HG02943 (cell line): ENCODE results near the gene SPATA21.
"Not testable (repeated sequence)": the region's sequence is repeated elsewhere in the genome, so short reads cannot be mapped to it uniquely, and the experiment has no call there.

ENCODE experiments used
- ATAC-seq: cut with Tn5 transposase; IDR thresholded peaks from one replicate; pipeline ENCODE4 v1.9.1; 2021; ENCODE audit warnings: mild to moderate bottlenecking, low read depth, moderate library complexity; ENCODE audit not compliant: unreplicated experiment

SPATA21 gene

GRCh38 chr1:16387201-16388188 lies 49.7 kb downstream of the SPATA21 start:
- no peak for ATAC-seq

- ATAC-seq: no peak
Observed at GRCh38 chr1:16386454-16387113, 50.6 kb downstream of the SPATA21 start.

GRCh38 chr1:16385659-16386453 lies 51.4 kb downstream of the SPATA21 start:
- ATAC-seq: no peak

- ATAC-seq: no peak
Observed at GRCh38 chr1:16383888-16384287, 53.3 kb downstream of the SPATA21 start.

- ATAC-seq: no peak
Observed at GRCh38 chr1:16380868-16381267, 56.4 kb downstream of the SPATA21 start.

- ATAC-seq: no peak
Observed at GRCh38 chr1:16378443-16378842, 58.8 kb downstream of the SPATA21 start.

- ATAC-seq: no peak
Observed at GRCh38 chr1:16376971-16377370, 60.3 kb downstream of the SPATA21 start.

- ATAC-seq: no peak
Observed at GRCh38 chr1:16375521-16376340, 61.5 kb downstream of the SPATA21 start.

GRCh38 chr1:16374266-16374665 lies 63.0 kb downstream of the SPATA21 start:
- no peak for ATAC-seq

- ATAC-seq: no peak
Observed at GRCh38 chr1:16372535-16373285, 64.5 kb downstream of the SPATA21 start.

- no peak for ATAC-seq
Observed at GRCh38 chr1:16371725-16372124, 65.5 kb downstream of the SPATA21 start.

GRCh38 chr1:16369821-16370220 lies 67.4 kb downstream of the SPATA21 start:
- no peak for ATAC-seq

GRCh38 chr1:16367968-16368890 lies 69.0 kb downstream of the SPATA21 start:
- ATAC-seq: no peak

- ATAC-seq: peak; percentile 57
Observed at GRCh38 chr1:16367258-16367967, 69.8 kb downstream of the SPATA21 start.

- peak; percentile 75 for ATAC-seq
Observed at GRCh38 chr1:16366722-16367257, 70.4 kb downstream of the SPATA21 start, which contains the start of gene SZRD1. TSS of gene SZRD1 (plus strand) at chr1:16367242. CDS start at chr1:16367258, 16 bp downstream.

GRCh38 chr1:16365146-16365498 lies 72.1 kb downstream of the SPATA21 start:
- ATAC-seq: not testable (repeated sequence)

- ATAC-seq: no peak
Observed at GRCh38 chr1:16356867-16357266, 80.4 kb downstream of the SPATA21 start.
